GM19035 (cell line): ENCODE data around the gene CGB8.
"Not testable (repeated sequence)": the region's sequence is repeated elsewhere in the genome, so short reads cannot be mapped to it uniquely, and the experiment has no call there.

Experiments
- ATAC-seq: cut with Tn5 transposase; IDR thresholded peaks from one replicate; pipeline ENCODE4 v1.9.1; 2021; ENCODE audit not compliant: unreplicated experiment

CGB8 gene

GRCh38 chr19:49049011-49049410, at the start of gene CGB8:
Gene CGB8 (minus strand): TSS chr19:49049111. CDS start chr19:49048739, 372 bp downstream.
- not testable (repeated sequence) for ATAC-seq

GRCh38 chr19:49097453-49098288, 48.8 kb upstream of the CGB8 start:
- no peak for ATAC-seq

GRCh38 chr19:49094505-49095482, 45.9 kb upstream of the CGB8 start:
- ATAC-seq, result no peak

- ATAC-seq, result no peak
Observed at GRCh38 chr19:49092686-49093085, 43.8 kb upstream of the CGB8 start.

GRCh38 chr19:49091391-49092038, 42.6 kb upstream of the CGB8 start:
- no peak for ATAC-seq

GRCh38 chr19:49086296-49086695, 37.4 kb upstream of the CGB8 start:
- ATAC-seq, result no peak

- no peak for ATAC-seq
Observed at GRCh38 chr19:49085868-49086232, 36.9 kb upstream of the CGB8 start.

- peak; percentile 94 for ATAC-seq
Observed at GRCh38 chr19:49085020-49085867, 36.3 kb upstream of the CGB8 start, which contains the start of gene SNRNP70. Gene SNRNP70 (plus strand): TSS chr19:49085451. CDS start chr19:49086415, 964 bp downstream.

GRCh38 chr19:49084206-49085019, 35.5 kb upstream of the CGB8 start:
- no peak for ATAC-seq

GRCh38 chr19:49081273-49081672, 32.4 kb upstream of the CGB8 start:
- ATAC-seq, result no peak

- no peak for ATAC-seq
Observed at GRCh38 chr19:49080392-49080791, 31.5 kb upstream of the CGB8 start.

GRCh38 chr19:49074869-49075268, 26.0 kb upstream of the CGB8 start:
- not testable (repeated sequence) for ATAC-seq

GRCh38 chr19:49073514-49074378, 24.8 kb upstream of the CGB8 start:
- ATAC-seq, result no peak

GRCh38 chr19:49071860-49072547, 23.1 kb upstream of the CGB8 start:
- ATAC-seq, result no peak

- no peak for ATAC-seq
Observed at GRCh38 chr19:49070416-49070815, 21.5 kb upstream of the CGB8 start.

- no peak for ATAC-seq
Observed at GRCh38 chr19:49069026-49069425, 20.1 kb upstream of the CGB8 start.

- ATAC-seq, result no peak
Observed at GRCh38 chr19:49067554-49067953, 18.6 kb upstream of the CGB8 start.
